Spleen (tissue), 11 donors: ENCODE data around the gene LRRC74B. TPM values are rescaled to one million over a fixed set of nuclear protein-coding genes. Genes with fewer than 3 reads are reported as not detected.

Experiments
- DNase-seq: peaks from one replicate; pipeline ENCODE4 v3.0.0-alpha.2; 2020
- H3K27ac ChIP-seq, 8 donors: fragments of 200-600 bp; sonication (generic) in 7 of 8; 1 replicate in 4 of 8; 2 replicates in 4 of 8; pipeline versions ENCODE4 v1.5.0 to v1.8.0; 2016 to 2021; ENCODE audit warnings: inconsistent platforms in 4 of 8, mild to moderate bottlenecking in 4 of 8, moderate library complexity in 1 of 8
- H3K27me3 ChIP-seq, 7 donors: fragments of 200-600 bp; sonication (generic) in 6 of 7; replicated peaks in 1 of 7; 1 replicate in 4 of 7; 2 replicates in 3 of 7; pipeline versions ENCODE4 v1.5.0 to v1.8.0; 2016 to 2021; ENCODE audit warnings: inconsistent platforms in 3 of 7, mild to moderate bottlenecking in 1 of 7
- H3K36me3 ChIP-seq, 6 donors: fragments of 200-600 bp; sonication (generic) in 5 of 6; 1 replicate in 4 of 6; 2 replicates in 2 of 6; pipeline versions ENCODE4 v1.5.0 to v1.8.0; 2016 to 2021; ENCODE audit warnings: inconsistent platforms in 2 of 6
- H3K4me1 ChIP-seq, 6 donors: fragments of 200-600 bp; sonication (generic) in 5 of 6; 1 replicate in 3 of 6; 2 replicates in 3 of 6; pipeline versions ENCODE4 v1.5.0 to v1.8.0; 2016 to 2021; ENCODE audit warnings: inconsistent platforms in 3 of 6
- H3K4me3 ChIP-seq, 8 donors: fragments of 200-600 bp; sonication (generic) in 7 of 8; 1 replicate in 4 of 8; 2 replicates in 4 of 8; pipeline versions ENCODE4 v1.5.0 to v1.8.0; 2016 to 2021; ENCODE audit warnings: inconsistent platforms in 4 of 8, mild to moderate bottlenecking in 4 of 8, moderate library complexity in 2 of 8
- H3K9me3 ChIP-seq, 8 donors: fragments of 200-600 bp; sonication (generic) in 7 of 8; 1 replicate in 4 of 8; 2 replicates in 4 of 8; pipeline versions ENCODE4 v1.5.0 to v1.8.0; 2016 to 2021; ENCODE audit warnings: inconsistent platforms in 4 of 8
- CTCF ChIP-seq, 11 experiments: fragments of 200-600 bp in 7 of 11; fragments of 450-650 bp in 4 of 11; sonication (generic) in 4 of 11; IDR thresholded peaks in 8 of 11; conservative IDR thresholded peaks in 3 of 11; 1 replicate in 7 of 11; 2 replicates in 4 of 11; pipeline versions ENCODE4 v1.4.0 to v1.8.0; 2016 to 2021; ENCODE audit warnings: antibody characterized with exemption in 11 of 11, inconsistent platforms in 4 of 11, mild to moderate bottlenecking in 1 of 11
- POLR2A ChIP-seq, 3 donors: fragments of 450-650 bp; IDR thresholded peaks; one replicate each; pipeline ENCODE4 v1.5.1; 2017; ENCODE audit warnings: antibody characterized with exemption in 3 of 3, mild to moderate bottlenecking in 1 of 3
- POLR2AphosphoS5 ChIP-seq, 3 donors: sonication (generic); formaldehyde crosslinking; IDR thresholded peaks; one replicate each; pipeline ENCODE4 v1.5.1; 2017; ENCODE audit warnings: antibody characterized with exemption in 3 of 3
- WGBS, 5 donors: extraction: QIAGEN DNeasy Blood & Tissue Kit in 3 of 5; methylation state at CpG; one replicate each; pipeline versions ENCODE4 v1.1.5 to v1.1.7; 2013 to 2018; 5-methylcytosine and 5-hydroxymethylcytosine counted together
- intact Hi-C: fragments of 100-400 bp; cut with DNase I; formaldehyde crosslinking; loops from one replicate; pipeline ENCODE4 v1.15.0; 2023; ENCODE audit warnings: low total_unique reads
- polyA plus RNA-seq, 3 donors: library from polyadenylated mRNA; stranded (reverse); fragments of 200-250 nt; gene quantifications; one replicate each; pipeline ENCODE4 v1.2.1, GENCODE V29; 2013
- total RNA-seq, 7 donors: library from RNA; depleted of rRNA in 3 of 7; stranded (reverse); fragments of >200 nt in 3 of 7; fragmentation: NEBNext Ultra II Directional in 4 of 7; extraction: Animal tissue kit (Norgen Biotek cat#: 25700) in 4 of 7; gene quantifications; one replicate each; pipeline versions ENCODE4 v1.1.0 to v1.2.1, GENCODE V29; 2016 to 2021
- donor health status: healthy with polysubstance abuse.
- donor health status: DM: no; HTN: no; CAD: no; lungs with moderate emphysema.
- donor health status: DM: no; HTN: no; CAD: no.
- donor health status: Bipolar disorder and iron deficiency.
- donor health status: healthy.
- donor health status: DM: no; HTN: no; CAD: no.
- donor health status: DM: yes; HTN: yes; CAD: no.

Gene LRRC74B
- total and polyA plus RNA-seq, 10 donors, result 0.03 TPM; not detected in 9

DNA sequence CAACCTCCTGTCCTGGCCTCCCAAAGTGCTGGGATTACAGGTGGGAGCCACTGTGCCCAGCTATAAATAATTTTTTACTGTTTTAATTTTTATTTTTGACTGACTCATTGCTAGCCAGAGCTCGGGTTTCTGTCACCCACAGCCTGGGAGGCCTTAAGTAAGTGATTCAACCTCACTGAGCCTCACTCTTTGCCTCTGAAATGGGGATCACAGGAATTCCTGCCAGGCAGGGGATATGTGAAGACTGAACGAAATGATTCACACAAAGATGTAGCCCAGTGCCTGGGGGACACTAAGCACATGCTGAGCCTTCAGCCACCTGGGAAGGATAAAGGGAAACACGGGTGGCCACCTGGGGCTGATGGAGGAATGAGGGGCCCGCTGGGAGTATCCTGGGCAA, 3.8 kb upstream of the LRRC74B start:
- DNase-seq, result no peak
- H3K36me3 ChIP-seq, result no peaks in the 10 kb centered on the region
- H3K4me1 ChIP-seq, result peaks cover 11 to 34% (median 29%) of the 10 kb centered on the region in 6 donors
- no peaks in the 10 kb centered on the region for H3K9me3 ChIP-seq
- TF ChIP-seq POLR2AphosphoS5 (IDR thresholded peaks at IDR 0.05), result no peak
- no peak for TF ChIP-seq CTCF (IDR thresholded peaks at IDR 0.05 in 8 of 11, conservative IDR thresholded peaks at IDR 0.05 in 3 of 11)
- TF ChIP-seq POLR2A (IDR thresholded peaks at IDR 0.05), result no peak
- no peak overlapping the region for H3K4me3 ChIP-seq
- H3K27me3 ChIP-seq, result peaks cover 0 to 37% (median 0%) of the 10 kb centered on the region in 7 donors
- H3K27ac ChIP-seq, result no peak overlapping the region
- intact Hi-C loops, result no loop called here
- WGBS, 5 donors, result 71 to 89% (median 87%) methylated on average over 4 of the region's 4 CpGs

DNA sequence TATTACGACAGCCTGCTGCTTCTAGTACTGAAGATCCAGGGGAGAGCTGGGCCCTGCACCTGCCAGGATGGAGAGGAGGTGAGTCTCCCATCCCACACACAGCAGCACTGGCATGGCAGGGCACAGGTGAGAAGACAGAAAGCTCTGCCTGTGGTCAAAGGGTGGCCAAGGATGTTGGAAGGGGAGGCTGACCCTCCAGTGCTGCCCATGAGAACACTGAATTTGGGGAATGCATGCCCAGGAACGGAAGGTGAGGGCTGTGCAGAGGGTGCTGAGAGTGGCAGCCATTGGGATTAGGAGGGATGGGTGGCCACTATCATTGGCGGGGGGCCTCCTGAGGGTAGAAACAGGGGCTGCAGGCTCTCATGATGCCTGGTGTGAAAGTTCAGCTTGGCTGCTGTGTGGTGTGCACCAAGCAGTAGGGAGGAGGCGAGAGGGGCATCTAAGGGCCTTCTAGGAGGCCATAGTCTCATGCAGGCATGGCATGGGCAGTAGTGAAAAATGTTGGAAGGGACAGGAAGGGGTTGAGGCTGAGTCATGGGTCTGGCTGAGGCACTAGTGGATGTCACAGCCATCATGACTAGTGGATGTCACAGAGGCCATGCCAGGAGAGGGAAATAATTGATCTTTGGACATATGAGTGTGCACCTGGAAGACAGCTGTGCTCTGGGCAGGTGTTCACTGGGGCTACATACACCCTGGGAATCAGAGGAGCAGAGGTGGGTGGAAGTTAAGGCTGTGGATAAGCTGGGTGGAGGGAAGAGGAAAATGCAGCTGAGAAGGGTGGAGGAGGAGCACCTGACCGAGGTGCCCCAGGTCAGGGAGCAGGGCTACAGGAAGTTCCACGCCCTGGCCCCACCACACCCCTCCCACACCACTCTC, 2.5 kb upstream of the LRRC74B start:
- intact Hi-C loops, result no loop called here
- Histone ChIP-seq H3K9me3 (no peaks in the 10 kb centered on the region), H3K4me3 (no peak overlapping the region), H3K36me3 (no peaks in the 10 kb centered on the region), H3K27me3 (peaks cover 0 to 37% (median 0%) of the 10 kb centered on the region in 7 donors), H3K27ac (peak overlapping the region in 2 of 8 donors; percentile 69 to 79), H3K4me1 (peaks cover 11 to 34% (median 29%) of the 10 kb centered on the region in 6 donors)
- WGBS, 5 donors, result 78 to 82% (median 80%) methylated on average over 6 of the region's 6 CpGs
- peak; percentile 22 for DNase-seq
- TF ChIP-seq CTCF (IDR thresholded peaks at IDR 0.05 in 8 of 11, conservative IDR thresholded peaks at IDR 0.05 in 3 of 11) (no peak), POLR2A (IDR thresholded peaks at IDR 0.05) (no peak), POLR2AphosphoS5 (IDR thresholded peaks at IDR 0.05) (no peak)

DNA sequence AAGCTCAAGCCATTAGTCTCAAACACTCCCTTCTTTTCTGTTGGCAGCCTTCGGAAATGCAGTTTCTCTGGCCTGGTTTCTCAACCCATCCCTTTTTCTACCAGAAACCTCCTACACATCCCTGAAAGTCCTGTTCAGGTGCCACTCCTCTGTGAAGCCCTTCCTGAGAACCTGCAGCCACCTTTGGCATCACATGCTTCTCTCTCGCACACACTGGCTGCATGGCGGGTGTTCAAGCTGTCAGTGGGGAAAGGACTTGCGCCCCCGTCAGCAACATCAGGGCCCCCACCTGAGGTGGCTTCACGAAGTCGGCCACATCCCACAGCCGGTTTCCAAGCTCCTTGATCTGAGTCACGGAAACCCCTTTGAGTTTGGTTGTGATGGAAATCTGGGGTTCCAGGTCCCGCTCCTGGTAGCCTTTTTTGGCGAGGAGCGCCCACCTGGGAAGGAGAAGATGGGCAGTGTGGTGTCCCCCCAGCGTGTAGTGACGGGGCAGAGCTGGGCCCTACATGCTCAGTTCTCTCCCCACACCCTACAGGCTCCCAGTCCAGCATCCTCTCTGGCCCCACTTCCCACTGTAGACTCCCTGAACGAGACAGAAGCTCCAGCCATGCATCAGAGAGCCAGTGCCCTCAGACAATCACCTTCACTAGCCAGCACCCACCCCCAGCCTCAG, 1.7 kb upstream of the LRRC74B start:
- H3K4me3 ChIP-seq, result peak overlapping the region in 2 of 8 donors; percentile 38 to 55
- H3K27me3 ChIP-seq, result peaks cover 0 to 37% (median 0%) of the 10 kb centered on the region in 7 donors
- H3K9me3 ChIP-seq, result no peaks in the 10 kb centered on the region
- peaks cover 11 to 34% (median 29%) of the 10 kb centered on the region in 6 donors for H3K4me1 ChIP-seq
- H3K36me3 ChIP-seq, result no peaks in the 10 kb centered on the region
- H3K27ac ChIP-seq, result peak overlapping the region in 4 of 8 donors; percentile 49 to 79 (median 66)
- no peak for TF ChIP-seq CTCF (IDR thresholded peaks at IDR 0.05 in 8 of 11, conservative IDR thresholded peaks at IDR 0.05 in 3 of 11)
- TF ChIP-seq POLR2A (IDR thresholded peaks at IDR 0.05), result no peak
- no peak for TF ChIP-seq POLR2AphosphoS5 (IDR thresholded peaks at IDR 0.05)
- peak; percentile 36 for DNase-seq
- 85 to 92% (median 86%) methylated on average over 11 to 15 of the region's 15 CpGs for WGBS, 5 donors
- intact Hi-C loops, result no loop called here
